Measurements from ENCODE around the gene MEI4. TPM values are rescaled to one million over a fixed set of nuclear protein-coding genes. Genes with fewer than 3 reads are reported as not detected.
A peak's percentile ranks its signal among the peaks of the same experiment; 100 is the strongest.
"Not testable (repeated sequence)": the region's sequence is repeated elsewhere in the genome, so short reads cannot be mapped to it uniquely, and the experiment has no call there.

The MEI4 gene
- polyA plus RNA-seq, 1 experiment = not detected

DNA sequence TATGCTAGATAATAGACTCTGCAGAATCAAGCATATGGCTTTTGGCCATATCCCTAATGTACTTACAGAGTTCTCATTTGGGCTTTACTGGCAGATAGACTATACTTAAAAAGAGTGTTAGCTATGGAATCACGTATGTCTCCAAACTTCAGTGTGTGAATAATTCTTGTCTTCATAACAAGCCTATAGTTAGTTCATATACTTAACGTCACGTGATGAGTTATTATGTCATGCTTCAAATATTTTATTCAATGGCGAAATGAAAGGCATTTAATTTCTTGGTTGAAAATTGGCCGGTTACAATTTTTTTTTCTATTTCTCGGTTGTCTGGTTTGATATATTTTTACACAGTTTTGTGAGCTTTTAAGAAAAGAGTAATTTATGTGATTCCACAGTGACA, 62.7 kb downstream of the MEI4 start:
- DNase-seq (ENCODE audit: low read depth) = no peak
- Histone ChIP-seq H3K36me3 (ENCODE audit: control insufficient read depth, insufficient read depth, low read length) (no peaks in the 10 kb centered on the region), H3K4me3 (ENCODE audit: low read depth, low read length) (no peak overlapping the region), H3K27me3 (ENCODE audit: control insufficient read depth, insufficient read depth, low read length) (no peaks in the 10 kb centered on the region)
- POLR2A ChIA-PET = no interaction called here
- TF ChIP-seq CTCF (IDR thresholded peaks at IDR 0.05; ENCODE audit: insufficient read depth, low read depth, low read length) = no peak
- CTCF ChIA-PET = interaction anchor here (0.6 kb wide), 1 partner anchor 243 kb away, joined by 3 read pairs; no protein-coding TSS in a partner anchor

DNA sequence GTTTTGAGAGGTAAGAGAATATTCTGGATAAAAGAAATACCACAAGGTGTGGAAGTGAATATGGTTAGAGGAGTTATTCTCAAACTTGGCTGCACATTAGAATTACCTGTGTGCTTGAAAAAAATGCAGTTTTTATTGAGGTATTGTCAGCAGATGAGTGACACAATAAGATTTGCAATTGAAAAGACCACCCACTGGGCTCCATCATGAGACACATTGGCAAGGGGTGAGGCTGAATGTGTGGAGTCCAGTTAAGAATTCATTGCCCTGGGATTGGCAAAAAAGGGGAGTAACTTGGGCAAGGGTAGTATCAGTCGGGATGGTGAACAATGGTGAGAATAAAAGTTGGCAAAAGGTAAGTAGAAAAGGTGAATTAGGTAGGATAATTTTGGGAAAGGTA, 63.5 kb downstream of the MEI4 start:
- Histone ChIP-seq H3K4me3 (ENCODE audit: low read depth, low read length) (no peak overlapping the region), H3K27me3 (ENCODE audit: control insufficient read depth, insufficient read depth, low read length) (no peaks in the 10 kb centered on the region), H3K36me3 (ENCODE audit: control insufficient read depth, insufficient read depth, low read length) (no peaks in the 10 kb centered on the region)
- no peak for TF ChIP-seq CTCF (IDR thresholded peaks at IDR 0.05; ENCODE audit: insufficient read depth, low read depth, low read length)
- DNase-seq (ENCODE audit: low read depth) = no peak
- ChIA-PET POLR2A (no interaction called here), CTCF (no interaction called here)

GRCh38 chr6:77736010-77736409, 83.2 kb downstream of the MEI4 start:
- POLR2A ChIA-PET; H3K36me3 ChIP-seq (ENCODE audit: control insufficient read depth, insufficient read depth, low read length); CTCF ChIA-PET; H3K4me3 ChIP-seq (ENCODE audit: low read depth, low read length); H3K27me3 ChIP-seq (ENCODE audit: control insufficient read depth, insufficient read depth, low read length); DNase-seq (ENCODE audit: low read depth): not testable (repeated sequence)

- Histone ChIP-seq H3K4me3 (ENCODE audit: low read depth, low read length) (no peak overlapping the region), H3K27me3 (ENCODE audit: control insufficient read depth, insufficient read depth, low read length) (no peaks in the 10 kb centered on the region), H3K36me3 (ENCODE audit: control insufficient read depth, insufficient read depth, low read length) (no peaks in the 10 kb centered on the region)
- TF ChIP-seq CTCF (IDR thresholded peaks at IDR 0.05; ENCODE audit: insufficient read depth, low read depth, low read length) = 0 out of 2 replicates have a peak, but pooled peaks have one; percentile 27
- POLR2A ChIA-PET = no interaction called here
- CTCF ChIA-PET = no interaction called here
- DNase-seq (ENCODE audit: low read depth) = no peak
These were observed 87.5 kb downstream of the MEI4 start for GRCh38 chr6:77740380-77740779.

DNA sequence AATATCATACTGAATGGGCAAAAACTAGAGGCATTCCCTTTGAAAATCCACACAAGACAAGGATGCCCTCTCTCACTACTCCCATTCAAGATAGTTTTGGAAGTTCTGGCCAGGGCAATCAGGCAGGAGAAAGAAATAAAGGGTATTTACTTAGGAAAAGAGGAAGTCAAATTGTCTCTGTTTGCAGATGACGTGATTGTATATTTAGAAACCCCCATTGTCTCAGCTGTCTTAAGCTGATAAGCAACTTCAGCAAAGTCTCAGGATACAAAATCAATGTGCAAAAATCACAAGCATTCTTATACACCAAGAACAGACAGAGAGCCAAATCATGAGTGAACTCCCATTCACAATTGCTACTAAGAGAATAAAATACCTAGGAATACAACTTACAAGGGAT, 99.3 kb downstream of the MEI4 start:
- CTCF ChIA-PET; POLR2A ChIA-PET; H3K27me3 ChIP-seq (ENCODE audit: control insufficient read depth, insufficient read depth, low read length); H3K36me3 ChIP-seq (ENCODE audit: control insufficient read depth, insufficient read depth, low read length); H3K4me3 ChIP-seq (ENCODE audit: low read depth, low read length); DNase-seq (ENCODE audit: low read depth): not testable (repeated sequence)

- POLR2A ChIA-PET = no interaction called here
- DNase-seq (ENCODE audit: low read depth) = no peak
- CTCF ChIA-PET = no interaction called here
These were observed 109.5 kb downstream of the MEI4 start for GRCh38 chr6:77762386-77762785.

More at GRCh38 chr6:77762386-77762785, 109.5 kb downstream of the MEI4 start:
- Histone ChIP-seq H3K27me3 (ENCODE audit: control insufficient read depth, insufficient read depth, low read length) (no peaks in the 10 kb centered on the region), H3K4me3 (ENCODE audit: low read depth, low read length) (no peak overlapping the region), H3K36me3 (ENCODE audit: control insufficient read depth, insufficient read depth, low read length) (no peaks in the 10 kb centered on the region)
- TF ChIP-seq CTCF (IDR thresholded peaks at IDR 0.05; ENCODE audit: insufficient read depth, low read depth, low read length) = no peak
